K562 (cell line): ENCODE data around the gene DTL. TPM values are rescaled to one million over a fixed set of nuclear protein-coding genes. Genes with fewer than 3 reads are reported as not detected.

ENCODE experiments used
- ATAC-seq: fragments of 200-7000 bp; cut with Tn5 transposase; 3 replicates; pipeline ENCODE4 v1.9.1; 2020; ENCODE audit warnings: moderate library complexity
- BruUV-seq: library from RNA; stranded (reverse); fragments of 400-500 nt; replicated peaks from 2 replicates; lab custom pipeline; 2021; lab: Mats Ljungman, UMichigan
- CTCF ChIA-PET: fragments of 300-600 bp; formaldehyde crosslinking; extraction: SDS; loops from one replicate; lab custom pipeline; 2021; ENCODE audit warnings: low intra/inter-chr PET ratio; lab: Yijun Ruan, JAX
- POLR2A ChIA-PET: fragments of 300-600, 350-650 bp; sonication (Branson Sonifier 250); formaldehyde crosslinking; extraction: SDS; loops from one replicate; lab custom pipeline; 2021; ENCODE audit warnings: antibody characterized with exemption, inconsistent platforms; lab: Yijun Ruan, JAX
- DNase-seq, 4 experiments: peaks; one replicate each; pipeline versions ENCODE4 v3.0.0 to v3.0.0-alpha.2; 2011 to 2018; ENCODE audit warnings: low spot score in 3 of 4, mixed read lengths in 3 of 4; ENCODE audit errors: extremely low read depth in 1 of 4
- FAIRE-seq: peaks from 2 replicates; lab custom pipeline; 2011; peaks lifted over from hg19 to GRCh38; lab: Jason Lieb, UNC
- H2AFZ ChIP-seq: 2 replicates; pipeline ENCODE4 v1.6.0; 2011; ENCODE audit warnings: low read depth, low read length, control low read depth, inconsistent platforms
- H3K27ac ChIP-seq: fragments of 200-600 bp; 3 replicates; pipeline ENCODE4 v1.8.0; 2011; ENCODE audit warnings: low read depth, mild to moderate bottlenecking, control low read depth, inconsistent platforms, low read length, moderate library complexity, mixed read lengths; ENCODE audit errors: extremely low read depth
- H3K27me3 ChIP-seq, 2 experiments: fragments of 300-600 bp in 1 of 2; 2 replicates in 1 of 2; 3 replicates in 1 of 2; pipeline versions ENCODE4 v1.6.0 to v1.8.0; 2011; ENCODE audit warnings: inconsistent platforms in 2 of 2, low read length in 2 of 2, mild to moderate bottlenecking in 1 of 2, mixed read lengths in 1 of 2, moderate library complexity in 1 of 2; ENCODE audit not compliant: control insufficient read depth in 2 of 2, insufficient read depth in 2 of 2
- H3K36me3 ChIP-seq: fragments of 300-600 bp; 3 replicates; pipeline ENCODE4 v1.8.0; 2011; ENCODE audit warnings: mild to moderate bottlenecking, low read length, inconsistent platforms; ENCODE audit not compliant: control insufficient read depth, insufficient read depth
- H3K4me1 ChIP-seq, 2 experiments: fragments of 200-600 bp in 1 of 2; replicated peaks in 1 of 2; 2 replicates in 1 of 2; 3 replicates in 1 of 2; pipeline versions ENCODE4 v1.5.1 to v1.8.0; 2011; ENCODE audit warnings: inconsistent platforms in 2 of 2, low read length in 2 of 2, mild to moderate bottlenecking in 1 of 2, mixed read lengths in 1 of 2, moderate library complexity in 1 of 2; ENCODE audit not compliant: control insufficient read depth in 2 of 2, insufficient read depth in 2 of 2
- H3K4me2 ChIP-seq: 2 replicates; pipeline ENCODE4 v1.6.1; 2011; ENCODE audit warnings: low read length, control low read depth, inconsistent platforms, mixed read lengths; ENCODE audit not compliant: insufficient read depth
- H3K4me3 ChIP-seq: fragments of 200-600 bp; sonication (generic), shearing (Covaris generic); 2 replicates; pipeline ENCODE4 v1.5.1; 2016; ENCODE audit warnings: control low read depth, inconsistent platforms
- H3K79me2 ChIP-seq: fragments of 200-600 bp; 3 replicates; pipeline ENCODE4 v1.8.0; 2011; ENCODE audit warnings: low read length, inconsistent platforms; ENCODE audit not compliant: control insufficient read depth, insufficient read depth
- H3K9ac ChIP-seq, 2 experiments: 2 replicates each; pipeline versions ENCODE4 v1.6.0 to v1.6.1; 2011; ENCODE audit warnings: low read depth in 2 of 2, low read length in 2 of 2, control low read depth in 1 of 2, inconsistent platforms in 1 of 2, mild to moderate bottlenecking in 1 of 2, mixed read lengths in 1 of 2; ENCODE audit not compliant: insufficient read depth in 1 of 2
- H3K9me1 ChIP-seq: one replicate; pipeline ENCODE4 v1.6.0; 2011; ENCODE audit warnings: inconsistent platforms, mild to moderate bottlenecking, low read length, moderate library complexity; ENCODE audit not compliant: control insufficient read depth, insufficient read depth
- H3K9me3 ChIP-seq: replicated peaks from 2 replicates; pipeline ENCODE4 v1.5.1; 2011; ENCODE audit warnings: low read depth, low read length, inconsistent platforms; ENCODE audit not compliant: control insufficient read depth, insufficient read depth
- H4K20me1 ChIP-seq: replicated peaks from 2 replicates; pipeline ENCODE4 v1.6.1; 2011; ENCODE audit warnings: low read length, inconsistent platforms, mixed read lengths; ENCODE audit not compliant: control insufficient read depth, insufficient read depth
- ELF1 ChIP-seq: fragments of 200-800 bp; sonication (Bioruptor generic); IDR thresholded peaks from 2 replicates; pipeline ENCODE4 v1.6.1; 2016; ENCODE audit warnings: missing genetic modification characterization, missing compliant biosample characterization
- FOXJ3 ChIP-seq: sonication (generic); formaldehyde crosslinking; IDR thresholded peaks from 2 replicates; pipeline ENCODE4 v1.4.0; 2020; ENCODE audit warnings: mild to moderate bottlenecking, missing genetic modification reagents
- NEUROD1 ChIP-seq: fragments of 150-350 bp; IDR thresholded peaks from 2 replicates; pipeline ENCODE4 v1.6.1; 2014; ENCODE audit warnings: borderline replicate concordance, low read length, low read depth; ENCODE audit not compliant: partially characterized antibody
- SREBF2 ChIP-seq: sonication (generic); formaldehyde crosslinking; IDR thresholded peaks from 2 replicates; pipeline ENCODE4 v1.4.0; 2020; ENCODE audit warnings: mild to moderate bottlenecking, missing genetic modification reagents
- TAF7 ChIP-seq: fragments of 450-650 bp; IDR thresholded peaks from 2 replicates; pipeline ENCODE4 v1.6.1; 2016; ENCODE audit warnings: missing genetic modification characterization, missing compliant biosample characterization
- XRCC4 ChIP-seq: IDR thresholded peaks from one replicate; pipeline ENCODE4 v1.6.1; 2011; ENCODE audit not compliant: insufficient read depth, insufficient read length; ENCODE audit errors: extremely low read depth
- ZBTB7A ChIP-seq: IDR thresholded peaks from 2 replicates; pipeline ENCODE4 v1.6.1; 2011; ENCODE audit warnings: low read depth, mild to moderate bottlenecking, low read length, moderate library complexity, borderline replicate concordance; ENCODE audit not compliant: control insufficient read depth
- ZNF655 ChIP-seq: fragments of 250-450 bp; sonication (Bioruptor Pico); IDR thresholded peaks from 2 replicates; pipeline ENCODE4 v1.5.0; 2021
- ZNF696 ChIP-seq: fragments of 250-450 bp; sonication (Bioruptor Pico); conservative IDR thresholded peaks from 2 replicates; pipeline ENCODE4 v1.4.0; 2020; ENCODE audit warnings: mild to moderate bottlenecking, moderate library complexity
- WGBS: fragments of 100-300 bp; shearing (Covaris generic); methylation state at CpG from one replicate; pipeline ENCODE4 v1.1.6; 2016; ENCODE audit warnings: low coverage, mixed read lengths; ENCODE audit not compliant: insufficient coverage; ENCODE audit errors: missing lambda C conversion rate; 5-methylcytosine and 5-hydroxymethylcytosine counted together
- in situ Hi-C: fragments of 300-500 bp; cut with MboI; formaldehyde crosslinking; loops from 4 replicates; pipeline ENCODE4 v1.15.0; 2018; ENCODE audit warnings: inconsistent platforms, mixed read lengths
- intact Hi-C: fragments of 100-400 bp; cut with micrococcal nuclease; formaldehyde crosslinking; loops from 2 replicates; pipeline ENCODE4 v1.14.2; 2022
- polyA plus RNA-seq, 8 experiments: library from polyadenylated mRNA; depleted of rRNA in 4 of 8; stranded (reverse) in 5 of 8; unstranded in 3 of 8; fragments of >200 nt; fragmentation: Nextera tagmentation in 2 of 8; fragmentation: Illumina TruSeq in 1 of 8; extraction: Ambion mirVana in 2 of 8; extraction: Trizol in 1 of 8; gene quantifications; 2 replicates each; pipeline versions ENCODE4 v1.2.1 to v1.2.3, GENCODE V29; 2011 to 2014; ENCODE audit warnings: inconsistent platforms in 1 of 8, missing spikeins in 1 of 8
- total RNA-seq, 7 experiments: library from RNA; depleted of rRNA in 6 of 7; stranded (reverse); fragments of >200 nt in 6 of 7; fragmentation: Illumina TruSeq in 2 of 7; extraction: Trizol in 2 of 7; gene quantifications; 2 replicates each; pipeline versions ENCODE4 v1.2.1 to v1.2.3, GENCODE V29; 2011 to 2021; ENCODE audit warnings: low replicate concordance in 1 of 7
- TF ChIP-seq, protein P1 (sequence below): fragments of 450-650 bp; IDR thresholded peaks from 2 replicates; pipeline ENCODE4 v1.6.1; 2017; ENCODE audit warnings: antibody characterized with exemption
- TF ChIP-seq, protein P2 (sequence below): fragments of 450-650 bp; formaldehyde crosslinking; IDR thresholded peaks from 2 replicates; pipeline ENCODE4 v1.4.0; 2020; ENCODE audit warnings: mild to moderate bottlenecking, moderate library complexity

The DTL gene
- total and polyA plus RNA-seq, 9 of the 15 experiments (the other 6 are each of a cell fraction or from before 2014, with no cell fraction given), result 38.3 to 81.0 (median 63.2) TPM

DNA sequence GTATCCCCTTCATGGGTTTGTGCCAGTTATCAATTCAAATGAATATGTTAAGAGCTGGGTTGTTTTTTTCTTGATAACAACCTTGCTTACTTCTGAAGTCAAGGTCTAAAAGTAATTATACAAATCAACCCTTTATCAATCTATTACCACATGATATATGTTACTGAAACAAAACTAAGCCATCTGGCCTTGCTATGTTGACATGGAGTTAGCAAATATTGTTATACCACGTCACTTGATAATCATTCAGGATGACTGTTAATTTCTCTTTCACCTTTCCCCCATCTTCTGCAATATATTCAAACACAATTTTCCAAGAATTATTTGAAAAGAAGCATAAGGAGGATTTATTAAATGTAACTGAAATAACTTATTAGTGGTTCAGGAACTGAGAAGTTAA, 72.6 kb downstream of the DTL start:
- intact Hi-C loops, result no loop called here
- no TSS peak for BruUV-seq

GRCh38 chr1:212108981-212109380, 73.4 kb downstream of the DTL start:
- ChIA-PET POLR2A (interaction anchor here (0.7 to 1.2 kb wide), 3 partner anchors 18 to 159 kb away, joined by 3 read pairs; no protein-coding TSS in a partner anchor), CTCF (no interaction called here)
- ATAC-seq, result peak; percentile 19
- 89% methylated on average over 2 of the region's 2 CpGs for WGBS
- in situ Hi-C loops (no loop called here), intact Hi-C loops (no loop called here)
- H3K4me2 ChIP-seq, result 0 out of 2 replicates have a peak overlapping the region, but pooled peaks have one; percentile 17
- H3K9me1 ChIP-seq, result no peaks in the 10 kb centered on the region
- BruUV-seq, result no TSS peak
- peaks cover 0 to 21% of the 10 kb centered on the region in 2 experiments; a peak in 3 of 5 replicates for H3K4me1 ChIP-seq
- no peaks in the 10 kb centered on the region for H4K20me1 ChIP-seq
- H3K79me2 ChIP-seq, result no peaks in the 10 kb centered on the region
- no peak overlapping the region for H3K9ac ChIP-seq
- peaks cover 75% of the 10 kb centered on the region for H3K36me3 ChIP-seq
- FAIRE-seq, result no peak
- H3K27me3 ChIP-seq, result no peaks in the 10 kb centered on the region
- H3K27ac ChIP-seq, result no peak overlapping the region
- no peak overlapping the region for H2AFZ ChIP-seq
- DNase-seq, result no peak
- H3K9me3 ChIP-seq, result no peaks in the 10 kb centered on the region
- H3K4me3 ChIP-seq, result no peak overlapping the region
- no peak for TF ChIP-seq ELF1
- no peak for TF ChIP-seq ZNF696 (CRISPR knock-in tag)
- TF ChIP-seq, protein P1, sequence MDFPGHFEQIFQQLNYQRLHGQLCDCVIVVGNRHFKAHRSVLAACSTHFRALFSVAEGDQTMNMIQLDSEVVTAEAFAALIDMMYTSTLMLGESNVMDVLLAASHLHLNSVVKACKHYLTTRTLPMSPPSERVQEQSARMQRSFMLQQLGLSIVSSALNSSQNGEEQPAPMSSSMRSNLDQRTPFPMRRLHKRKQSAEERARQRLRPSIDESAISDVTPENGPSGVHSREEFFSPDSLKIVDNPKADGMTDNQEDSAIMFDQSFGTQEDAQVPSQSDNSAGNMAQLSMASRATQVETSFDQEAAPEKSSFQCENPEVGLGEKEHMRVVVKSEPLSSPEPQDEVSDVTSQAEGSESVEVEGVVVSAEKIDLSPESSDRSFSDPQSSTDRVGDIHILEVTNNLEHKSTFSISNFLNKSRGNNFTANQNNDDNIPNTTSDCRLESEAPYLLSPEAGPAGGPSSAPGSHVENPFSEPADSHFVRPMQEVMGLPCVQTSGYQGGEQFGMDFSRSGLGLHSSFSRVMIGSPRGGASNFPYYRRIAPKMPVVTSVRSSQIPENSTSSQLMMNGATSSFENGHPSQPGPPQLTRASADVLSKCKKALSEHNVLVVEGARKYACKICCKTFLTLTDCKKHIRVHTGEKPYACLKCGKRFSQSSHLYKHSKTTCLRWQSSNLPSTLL, result no peak
- no peak for TF ChIP-seq FOXJ3 (CRISPR knock-in tag)
- TF ChIP-seq TAF7 (tag), result no peak
- TF ChIP-seq ZNF655 (CRISPR knock-in tag), result no peak
- no peak for TF ChIP-seq NEUROD1

More for the DNA sequence above, 72.6 kb downstream of the DTL start:
- Histone ChIP-seq H3K9ac (no peak overlapping the region), H3K4me1 (peaks cover 0 to 21% of the 10 kb centered on the region in 2 experiments; a peak in 3 of 5 replicates), H4K20me1 (no peaks in the 10 kb centered on the region), H3K27ac (no peak overlapping the region), H3K36me3 (peaks cover 81% of the 10 kb centered on the region), H2AFZ (no peak overlapping the region), H3K9me3 (no peaks in the 10 kb centered on the region), H3K79me2 (no peaks in the 10 kb centered on the region), H3K9me1 (no peaks in the 10 kb centered on the region), H3K4me2 (no peak overlapping the region), H3K27me3 (no peaks in the 10 kb centered on the region), H3K4me3 (no peak overlapping the region)
- ChIA-PET POLR2A (interaction anchor here (0.6 to 1.2 kb wide), 7 partner anchors 11 to 345 kb away, joined by 3 to 6 read pairs (median 3); no protein-coding TSS in a partner anchor), CTCF (no interaction called here)
- no peak for FAIRE-seq
- WGBS, result 85% methylated on average over 1 of the region's 1 CpG
- TF ChIP-seq, protein P2, sequence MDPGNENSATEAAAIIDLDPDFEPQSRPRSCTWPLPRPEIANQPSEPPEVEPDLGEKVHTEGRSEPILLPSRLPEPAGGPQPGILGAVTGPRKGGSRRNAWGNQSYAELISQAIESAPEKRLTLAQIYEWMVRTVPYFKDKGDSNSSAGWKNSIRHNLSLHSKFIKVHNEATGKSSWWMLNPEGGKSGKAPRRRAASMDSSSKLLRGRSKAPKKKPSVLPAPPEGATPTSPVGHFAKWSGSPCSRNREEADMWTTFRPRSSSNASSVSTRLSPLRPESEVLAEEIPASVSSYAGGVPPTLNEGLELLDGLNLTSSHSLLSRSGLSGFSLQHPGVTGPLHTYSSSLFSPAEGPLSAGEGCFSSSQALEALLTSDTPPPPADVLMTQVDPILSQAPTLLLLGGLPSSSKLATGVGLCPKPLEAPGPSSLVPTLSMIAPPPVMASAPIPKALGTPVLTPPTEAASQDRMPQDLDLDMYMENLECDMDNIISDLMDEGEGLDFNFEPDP (CRISPR knock-in tag), result 0 out of 2 replicates have a peak, but pooled peaks have one; percentile 3
- TF ChIP-seq XRCC4, result no peak
- no peak for TF ChIP-seq SREBF2 (CRISPR knock-in tag)
- no peak for TF ChIP-seq ZBTB7A
- DNase-seq, result no peak
- in situ Hi-C loops, result no loop called here
- ATAC-seq, result no peak
